ENCODE measurements around the gene CHSY1. TPM values are rescaled to one million over a fixed set of nuclear protein-coding genes. Genes with fewer than 3 reads are reported as not detected.

CHSY1 gene
- total and polyA plus RNA-seq, 2 donors (not counting 1 experiment from before 2014, with no cell fraction given): 4.7 to 20.3 TPM

DNA sequence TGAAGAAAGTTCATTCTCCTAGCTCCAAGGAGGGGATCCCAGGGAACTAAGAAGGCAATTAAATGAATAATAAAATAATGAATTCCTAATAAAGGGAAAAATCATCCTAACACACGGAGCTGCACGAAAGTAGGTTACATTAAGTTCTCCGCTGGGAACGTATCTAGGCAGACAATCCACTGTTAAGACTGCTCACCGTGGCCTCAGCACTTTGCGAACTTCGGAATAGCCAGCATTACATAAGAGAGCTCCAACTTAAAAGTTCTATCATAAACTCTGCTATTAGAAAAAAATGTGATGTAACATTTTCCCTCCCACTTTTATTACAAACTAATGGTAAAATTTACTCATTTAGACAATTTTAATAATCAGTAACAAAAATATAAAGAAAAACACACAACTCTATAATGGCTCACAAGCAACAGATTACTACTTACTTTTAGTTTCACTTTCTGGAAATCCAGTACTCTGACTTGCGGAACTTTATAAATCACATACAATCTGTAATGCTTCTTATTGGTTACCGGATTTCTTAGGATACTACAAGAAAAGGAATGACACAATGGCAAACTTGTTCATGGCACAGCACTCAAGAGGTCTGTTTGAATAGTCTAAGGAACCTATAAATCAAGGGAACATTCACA lies 34.7 kb upstream of the CHSY1 start:
- peaks cover 7 to 80% of the 10 kb centered on the region in 2 experiments for H3K36me3 ChIP-seq (replicated peaks in 1 of 2; ENCODE audit: control extremely low read depth in 1 of 2, control insufficient read depth in 1 of 2, extremely low read depth in 1 of 2, insufficient read depth in 2 of 2, low read length in 1 of 2)
- no peak overlapping the region for H2AFZ ChIP-seq (ENCODE audit: insufficient read depth, low read depth, low read length, poor library complexity, severe bottlenecking)
- Mint-ChIP-seq H3K9me3 (ENCODE audit: insufficient read depth) (no peaks in the 10 kb centered on the region), H3K27me3 (no peaks in the 10 kb centered on the region), H3K4me1 (peaks cover 20% of the 10 kb centered on the region), H3K4me3 (no peak overlapping the region), H3K27ac (no peak overlapping the region)
- H3K27me3 ChIP-seq (replicated peaks in 1 of 4; ENCODE audit: control extremely low read depth in 1 of 4, control insufficient read depth in 3 of 4, insufficient read depth in 4 of 4, low read length in 3 of 4): no peaks in the 10 kb centered on the region
- TF ChIP-seq, protein P1, sequence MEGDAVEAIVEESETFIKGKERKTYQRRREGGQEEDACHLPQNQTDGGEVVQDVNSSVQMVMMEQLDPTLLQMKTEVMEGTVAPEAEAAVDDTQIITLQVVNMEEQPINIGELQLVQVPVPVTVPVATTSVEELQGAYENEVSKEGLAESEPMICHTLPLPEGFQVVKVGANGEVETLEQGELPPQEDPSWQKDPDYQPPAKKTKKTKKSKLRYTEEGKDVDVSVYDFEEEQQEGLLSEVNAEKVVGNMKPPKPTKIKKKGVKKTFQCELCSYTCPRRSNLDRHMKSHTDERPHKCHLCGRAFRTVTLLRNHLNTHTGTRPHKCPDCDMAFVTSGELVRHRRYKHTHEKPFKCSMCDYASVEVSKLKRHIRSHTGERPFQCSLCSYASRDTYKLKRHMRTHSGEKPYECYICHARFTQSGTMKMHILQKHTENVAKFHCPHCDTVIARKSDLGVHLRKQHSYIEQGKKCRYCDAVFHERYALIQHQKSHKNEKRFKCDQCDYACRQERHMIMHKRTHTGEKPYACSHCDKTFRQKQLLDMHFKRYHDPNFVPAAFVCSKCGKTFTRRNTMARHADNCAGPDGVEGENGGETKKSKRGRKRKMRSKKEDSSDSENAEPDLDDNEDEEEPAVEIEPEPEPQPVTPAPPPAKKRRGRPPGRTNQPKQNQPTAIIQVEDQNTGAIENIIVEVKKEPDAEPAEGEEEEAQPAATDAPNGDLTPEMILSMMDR (IDR thresholded peaks at IDR 0.05): no peak
- no peak for TF ChIP-seq EZH2 (IDR thresholded peaks at IDR 0.05; ENCODE audit: borderline replicate concordance, insufficient read depth, low read depth, low read length, poor library complexity, severe bottlenecking)
- no peak for DNase-seq
- no peak overlapping the region for H3K4me2 ChIP-seq (replicated peaks; ENCODE audit: low read depth, low read length, poor library complexity, severe bottlenecking)
- intact Hi-C loops (cut with micrococcal nuclease): no loop called here
- no peak overlapping the region for H3K9ac ChIP-seq (ENCODE audit: low read length)
- no peak overlapping the region for H3K4me3 ChIP-seq (ENCODE audit: control extremely low read depth in 1 of 5, extremely low read depth in 1 of 5, insufficient read depth in 1 of 5, low read depth in 2 of 5, low read length in 4 of 5)
- WGBS (ENCODE audit: insufficient coverage): 92% methylated on average over 5 of the region's 9 CpGs
- no peak for ATAC-seq (ENCODE audit: low read depth)
- H3K79me2 ChIP-seq (ENCODE audit: control insufficient read depth, insufficient read depth, low read length): peaks cover 54% of the 10 kb centered on the region
- H4K20me1 ChIP-seq (ENCODE audit: control insufficient read depth, insufficient read depth, low read length, poor library complexity, severe bottlenecking): peaks cover 53% of the 10 kb centered on the region
- CTCF ChIA-PET: interaction anchor here (0.9 to 3.5 kb wide), 7 partner anchors 8 to 355 kb away, joined by 3 to 17 read pairs (median 7); partner anchors contain the start of gene SNRPA1
- H3K4me1 ChIP-seq (ENCODE audit: control insufficient read depth in 2 of 2, insufficient read depth in 2 of 2, low read length in 2 of 2): peaks cover under 1 to 1% of the 10 kb centered on the region in 2 donors
- POLR2A ChIA-PET: no interaction called here
- H3K9me3 ChIP-seq (ENCODE audit: control extremely low read depth in 1 of 3, control insufficient read depth in 2 of 3, insufficient read depth in 1 of 3, low read length in 2 of 3): no peaks in the 10 kb centered on the region
- no peak overlapping the region for H3K27ac ChIP-seq (ENCODE audit: low read length in 2 of 2)

DNA sequence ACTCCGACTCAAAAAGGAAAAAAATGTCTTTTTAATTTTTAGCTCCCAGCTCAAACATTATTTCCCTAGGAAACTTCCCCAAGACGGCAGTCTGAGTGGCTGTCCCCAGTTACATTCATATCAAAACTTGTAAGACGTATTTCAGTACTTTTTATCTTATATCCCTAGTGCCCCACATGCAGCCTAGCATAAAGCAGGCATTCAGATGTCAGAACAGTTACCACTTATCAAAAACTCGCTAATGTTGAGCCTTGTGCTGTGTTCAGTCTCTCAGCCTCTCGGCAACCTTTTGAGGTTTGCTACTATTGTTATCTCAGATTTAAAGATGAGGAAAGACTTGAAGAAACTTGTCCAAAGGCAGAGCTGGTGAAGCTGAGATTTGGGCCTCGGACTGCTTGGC lies 32.1 kb upstream of the CHSY1 start:
- no peak overlapping the region for H3K4me3 Mint-ChIP-seq
- Histone ChIP-seq H4K20me1 (ENCODE audit: control insufficient read depth, insufficient read depth, low read length, poor library complexity, severe bottlenecking) (peaks cover 31% of the 10 kb centered on the region), H3K4me1 (ENCODE audit: control insufficient read depth in 2 of 2, insufficient read depth in 2 of 2, low read length in 2 of 2) (no peaks in the 10 kb centered on the region), H3K9me3 (ENCODE audit: control extremely low read depth in 1 of 3, control insufficient read depth in 2 of 3, insufficient read depth in 1 of 3, low read length in 2 of 3) (no peaks in the 10 kb centered on the region), H3K4me2 (replicated peaks; ENCODE audit: low read depth, low read length, poor library complexity, severe bottlenecking) (no peak overlapping the region), H3K36me3 (replicated peaks in 1 of 2; ENCODE audit: control extremely low read depth in 1 of 2, control insufficient read depth in 1 of 2, extremely low read depth in 1 of 2, insufficient read depth in 2 of 2, low read length in 1 of 2) (peaks cover 7 to 75% of the 10 kb centered on the region in 2 experiments), H3K9ac (ENCODE audit: low read length) (no peak overlapping the region), H2AFZ (ENCODE audit: insufficient read depth, low read depth, low read length, poor library complexity, severe bottlenecking) (no peak overlapping the region), H3K79me2 (ENCODE audit: control insufficient read depth, insufficient read depth, low read length) (peaks cover 29% of the 10 kb centered on the region), H3K27ac (ENCODE audit: low read length in 2 of 2) (no peak overlapping the region), H3K4me3 (ENCODE audit: control extremely low read depth in 1 of 5, extremely low read depth in 1 of 5, insufficient read depth in 1 of 5, low read depth in 2 of 5, low read length in 4 of 5) (no peak overlapping the region), H3K27me3 (replicated peaks in 1 of 4; ENCODE audit: control extremely low read depth in 1 of 4, control insufficient read depth in 3 of 4, insufficient read depth in 4 of 4, low read length in 3 of 4) (no peaks in the 10 kb centered on the region)
- ATAC-seq (ENCODE audit: low read depth) (no peak), DNase-seq (no peak)
- CTCF ChIA-PET: interaction anchor here (0.7 to 3.5 kb wide), 4 partner anchors 10 to 696 kb away, joined by 3 to 17 read pairs (median 8); partner anchors contain the start of gene SNRPA1
- H3K9me3 Mint-ChIP-seq (ENCODE audit: insufficient read depth): no peaks in the 10 kb centered on the region
- no peaks in the 10 kb centered on the region for H3K27me3 Mint-ChIP-seq
- intact Hi-C loops (cut with micrococcal nuclease): no loop called here
- POLR2A ChIA-PET: no interaction called here
- WGBS (ENCODE audit: insufficient coverage): 70% methylated on average over 4 of the region's 6 CpGs
- H3K27ac Mint-ChIP-seq: no peak overlapping the region
- TF ChIP-seq EZH2 (IDR thresholded peaks at IDR 0.05; ENCODE audit: borderline replicate concordance, insufficient read depth, low read depth, low read length, poor library complexity, severe bottlenecking): no peak
- TF ChIP-seq, protein P1 (IDR thresholded peaks at IDR 0.05): no peak
- peaks cover 9% of the 10 kb centered on the region for H3K4me1 Mint-ChIP-seq
